Esophagus muscularis mucosa (tissue), 2 donors: ENCODE measurements around the gene ELF2.

Experiments used
- POLR2A ChIP-seq: fragments of 450-650 bp; IDR thresholded peaks from one replicate; pipeline ENCODE4 v1.6.1; 2017; ENCODE audit warnings: antibody characterized with exemption, moderate library complexity, mild to moderate bottlenecking, low read depth
- POLR2AphosphoS5 ChIP-seq, 2 donors: sonication (generic); formaldehyde crosslinking; IDR thresholded peaks; one replicate each; pipeline ENCODE4 v1.6.1; 2017; ENCODE audit warnings: antibody characterized with exemption in 2 of 2

GRCh38 chr4:139048026-139048425 is 129.0 kb downstream of the ELF2 start:
- TF ChIP-seq POLR2AphosphoS5 (IDR thresholded peaks at IDR 0.05), result no peak
- no peak for TF ChIP-seq POLR2A
